Mammary epithelial cell (primary cell): ENCODE measurements around the gene POLD4.

ENCODE experiments used
- CTCF ChIP-seq, 2 donors: IDR thresholded peaks in 1 of 2; conservative IDR thresholded peaks in 1 of 2; 2 replicates each; pipeline ENCODE4 v1.5.1; 2011 to 2012; ENCODE audit warnings: inconsistent platforms in 2 of 2, low read length in 2 of 2, mild to moderate bottlenecking in 2 of 2, control low read depth in 1 of 2, low read depth in 1 of 2; ENCODE audit not compliant: insufficient read depth in 1 of 2; ENCODE audit errors: extremely low read depth in 1 of 2
- EZH2 ChIP-seq: IDR thresholded peaks from 2 replicates; pipeline ENCODE4 v1.6.1; 2012; ENCODE audit warnings: low read length, inconsistent platforms, borderline replicate concordance

DNA sequence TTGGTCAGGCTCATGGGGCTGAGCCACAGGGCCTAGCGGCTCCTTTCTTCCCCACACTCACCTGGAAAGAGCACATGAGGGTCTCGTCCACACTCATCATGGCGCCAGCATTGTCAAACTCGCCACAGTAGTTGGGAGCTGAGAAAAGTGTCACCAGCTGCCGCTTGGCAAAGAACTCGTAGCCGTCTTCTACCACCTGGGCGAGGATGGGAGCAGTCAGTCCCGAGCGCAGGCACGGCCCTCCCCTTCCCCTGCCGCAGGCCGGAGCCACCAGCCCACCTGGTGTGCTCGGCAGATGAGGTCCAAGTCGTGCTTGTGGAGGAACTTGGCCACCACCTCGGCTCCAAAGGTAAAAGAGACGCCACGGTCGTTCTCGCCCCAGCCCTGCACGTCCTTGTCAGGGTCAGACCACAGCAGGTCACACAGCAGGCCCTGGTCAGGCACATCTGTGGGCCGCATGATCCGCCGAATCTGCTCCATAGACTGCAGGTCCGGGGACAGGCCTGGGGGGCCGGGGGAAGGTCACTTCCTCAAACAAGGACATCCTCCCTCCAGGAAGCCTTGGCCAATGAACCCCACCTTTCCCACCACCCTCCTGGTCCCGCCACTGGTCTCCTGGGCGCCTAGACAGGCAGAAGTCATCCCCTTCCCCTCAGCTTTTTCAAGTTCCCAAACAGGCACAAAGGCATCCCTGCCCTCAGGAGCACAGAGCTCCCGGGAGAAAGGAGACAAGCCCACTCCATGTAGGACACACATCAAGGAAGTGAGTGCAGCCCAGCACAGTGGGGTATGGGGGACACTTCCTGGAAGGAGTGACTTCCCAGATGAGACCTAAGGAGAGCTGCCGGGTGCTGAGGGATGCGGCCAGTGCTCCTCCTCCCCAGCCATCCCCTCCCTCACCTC lies 45.6 kb upstream of the POLD4 start:
- no peak for TF ChIP-seq CTCF (conservative IDR thresholded peaks at IDR 0.05 in 1 of 2, IDR thresholded peaks at IDR 0.05 in 1 of 2; ENCODE audit: extremely low read depth in 1 of 2, insufficient read depth in 1 of 2, low read depth in 1 of 2, low read length in 2 of 2)
- no peak for TF ChIP-seq EZH2
